ENCODE measurements around the gene PPARD. TPM values are rescaled to one million over a fixed set of nuclear protein-coding genes. Genes with fewer than 3 reads are reported as not detected.
"Not testable (repeated sequence)": the region's sequence is repeated elsewhere in the genome, so short reads cannot be mapped to it uniquely, and the experiment has no call there.

Gene PPARD
- polyA plus RNA-seq, 1 experiment: 26.9 TPM

DNA sequence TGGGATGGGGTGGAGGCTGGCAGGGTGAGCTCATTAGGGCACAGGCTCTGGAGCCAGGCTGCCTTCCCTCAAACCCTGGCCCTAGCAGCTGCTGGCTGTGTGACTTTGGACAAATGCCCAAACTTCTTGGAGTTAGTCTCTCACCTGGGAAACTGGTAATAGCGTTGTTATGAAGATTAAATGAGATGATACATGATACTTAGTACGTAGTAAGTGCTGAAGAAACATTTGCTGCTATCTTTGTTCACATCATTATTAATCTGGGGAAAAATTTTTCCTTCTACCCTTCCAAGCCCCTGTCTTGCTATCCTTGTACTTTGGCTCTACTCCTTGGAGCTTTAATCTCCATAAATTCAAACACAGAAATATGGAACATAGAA, 22.3 kb upstream of the PPARD start:
- ChIA-PET POLR2A (no interaction called here), CTCF (interaction anchor here (0.9 kb wide), 1 partner anchor 8 kb away, joined by 4 read pairs; no protein-coding TSS in a partner anchor)
- Histone ChIP-seq H3K9me3 (ENCODE audit: control insufficient read depth, insufficient read depth, low read length) (no peaks in the 10 kb centered on the region), H3K27ac (ENCODE audit: low read depth, low read length) (no peak overlapping the region), H3K4me3 (ENCODE audit: low read depth, low read length) (no peak overlapping the region), H3K27me3 (ENCODE audit: control insufficient read depth, insufficient read depth, low read length) (no peaks in the 10 kb centered on the region)
- DNase-seq (ENCODE audit: low read depth, low spot score): no peak
- TF ChIP-seq, protein P1, sequence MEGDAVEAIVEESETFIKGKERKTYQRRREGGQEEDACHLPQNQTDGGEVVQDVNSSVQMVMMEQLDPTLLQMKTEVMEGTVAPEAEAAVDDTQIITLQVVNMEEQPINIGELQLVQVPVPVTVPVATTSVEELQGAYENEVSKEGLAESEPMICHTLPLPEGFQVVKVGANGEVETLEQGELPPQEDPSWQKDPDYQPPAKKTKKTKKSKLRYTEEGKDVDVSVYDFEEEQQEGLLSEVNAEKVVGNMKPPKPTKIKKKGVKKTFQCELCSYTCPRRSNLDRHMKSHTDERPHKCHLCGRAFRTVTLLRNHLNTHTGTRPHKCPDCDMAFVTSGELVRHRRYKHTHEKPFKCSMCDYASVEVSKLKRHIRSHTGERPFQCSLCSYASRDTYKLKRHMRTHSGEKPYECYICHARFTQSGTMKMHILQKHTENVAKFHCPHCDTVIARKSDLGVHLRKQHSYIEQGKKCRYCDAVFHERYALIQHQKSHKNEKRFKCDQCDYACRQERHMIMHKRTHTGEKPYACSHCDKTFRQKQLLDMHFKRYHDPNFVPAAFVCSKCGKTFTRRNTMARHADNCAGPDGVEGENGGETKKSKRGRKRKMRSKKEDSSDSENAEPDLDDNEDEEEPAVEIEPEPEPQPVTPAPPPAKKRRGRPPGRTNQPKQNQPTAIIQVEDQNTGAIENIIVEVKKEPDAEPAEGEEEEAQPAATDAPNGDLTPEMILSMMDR (IDR thresholded peaks at IDR 0.05; ENCODE audit: low read depth, low read length): no peak

DNA sequence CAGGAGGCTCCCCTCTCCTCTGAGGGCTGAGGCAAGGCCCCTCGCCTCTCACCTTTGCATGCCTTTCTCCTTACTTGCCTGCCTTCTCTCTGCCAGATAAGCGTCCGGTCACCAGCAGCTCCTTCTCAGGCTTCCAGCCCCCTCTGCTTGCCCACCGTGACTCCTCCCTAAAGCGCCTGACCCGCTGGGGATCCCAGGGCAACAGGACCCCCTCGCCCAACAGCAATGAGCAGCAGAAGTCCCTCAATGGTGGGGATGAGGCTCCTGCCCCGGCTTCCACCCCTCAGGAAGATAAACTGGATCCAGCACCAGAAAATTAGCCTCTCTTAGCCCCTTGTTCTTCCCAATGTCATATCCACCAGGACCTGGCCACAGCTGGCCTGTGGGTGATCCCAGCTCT, 21.3 kb upstream of the PPARD start:
- Histone ChIP-seq H3K27ac (ENCODE audit: low read depth, low read length) (no peak overlapping the region), H3K27me3 (ENCODE audit: control insufficient read depth, insufficient read depth, low read length) (no peaks in the 10 kb centered on the region), H3K9me3 (ENCODE audit: control insufficient read depth, insufficient read depth, low read length) (no peaks in the 10 kb centered on the region), H3K4me3 (ENCODE audit: low read depth, low read length) (no peak overlapping the region)
- TF ChIP-seq, protein P1 (IDR thresholded peaks at IDR 0.05; ENCODE audit: low read depth, low read length): no peak
- no peak for DNase-seq (ENCODE audit: low read depth, low spot score)
- CTCF ChIA-PET: no interaction called here
- POLR2A ChIA-PET: no interaction called here

DNA sequence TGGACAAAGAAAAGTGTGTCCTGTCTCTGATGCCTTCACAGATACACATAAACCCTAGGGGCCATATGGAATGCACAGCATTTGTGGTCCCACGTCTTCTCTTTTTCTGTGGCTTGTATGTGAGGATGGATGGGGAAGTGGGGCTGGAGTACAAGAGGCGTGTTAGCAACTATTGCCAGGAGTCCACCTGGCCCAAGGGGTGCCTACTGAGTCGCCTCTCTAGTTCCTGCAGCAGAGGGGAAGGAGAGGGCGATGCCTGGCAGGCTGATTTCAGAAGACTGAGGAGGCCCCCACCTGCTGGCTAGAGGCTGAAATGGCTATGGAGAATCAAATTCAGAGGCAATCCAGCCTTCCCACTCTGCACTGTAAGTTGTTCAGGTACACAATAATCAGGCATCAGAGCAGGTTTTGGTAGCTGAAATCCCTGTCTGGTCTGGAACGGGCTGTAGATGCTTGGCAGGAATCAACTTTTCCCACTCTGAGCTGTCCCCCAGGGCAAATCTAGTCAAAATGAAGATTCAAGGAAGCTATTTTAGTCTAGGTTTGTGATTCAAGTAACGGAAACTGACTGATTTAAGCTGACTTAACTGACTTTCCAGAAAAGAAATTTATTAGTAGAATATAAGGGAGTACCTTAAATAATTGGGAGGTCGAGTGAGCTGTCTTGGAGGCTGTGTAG, 14.9 kb upstream of the PPARD start:
- TF ChIP-seq, protein P1 (IDR thresholded peaks at IDR 0.05; ENCODE audit: low read depth, low read length): peak; percentile 82
- Histone ChIP-seq H3K9me3 (ENCODE audit: control insufficient read depth, insufficient read depth, low read length) (peaks cover 4% of the 10 kb centered on the region; the same call in 1 of the 2 replicates), H3K27me3 (ENCODE audit: control insufficient read depth, insufficient read depth, low read length) (peaks cover 5% of the 10 kb centered on the region), H3K4me3 (ENCODE audit: low read depth, low read length) (no peak overlapping the region), H3K27ac (ENCODE audit: low read depth, low read length) (no peak overlapping the region)
- DNase-seq (ENCODE audit: low read depth, low spot score): peak; percentile 15
- POLR2A ChIA-PET: interaction anchor here (0.6 kb wide), 1 partner anchor 69 kb away, joined by 3 read pairs; no protein-coding TSS in a partner anchor
- CTCF ChIA-PET: interaction anchor here (0.6 to 2.5 kb wide), 21 partner anchors 8 to 1164 kb away, joined by 3 to 25 read pairs (median 4); partner anchors contain the start of genes DEF6, PPARD and ZNF76

DNA sequence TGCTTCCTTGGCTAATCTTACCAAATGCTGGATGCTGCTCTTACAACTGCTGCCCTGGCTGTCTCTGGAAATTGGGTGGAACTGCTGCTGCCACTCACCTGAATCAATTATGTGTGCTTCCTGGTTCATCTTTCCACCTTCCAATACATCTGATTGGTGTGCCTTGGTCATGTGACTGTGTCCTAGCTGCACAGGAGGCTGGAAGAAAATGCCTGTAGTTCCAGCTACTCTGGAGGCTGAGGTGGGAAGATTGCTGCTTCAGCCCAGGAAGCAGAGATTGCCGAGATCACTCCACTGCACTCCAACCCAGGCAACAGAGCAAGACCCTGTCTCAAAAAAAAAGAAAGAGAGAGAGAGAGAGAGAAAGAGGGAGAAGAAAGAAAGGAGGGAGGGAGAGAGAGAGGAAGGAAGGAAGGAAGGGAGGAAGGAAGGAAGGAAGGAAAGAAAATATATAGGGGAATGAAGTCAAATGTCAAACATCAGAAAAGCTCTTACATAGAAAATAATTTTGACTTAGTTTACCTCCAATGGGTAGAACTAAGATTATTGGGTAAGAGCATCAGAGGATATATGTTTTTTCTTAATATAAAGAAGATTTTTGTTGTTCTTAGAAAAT, 14.1 kb upstream of the PPARD start:
- ChIA-PET POLR2A (interaction anchor here (0.6 kb wide), 1 partner anchor 69 kb away, joined by 3 read pairs; no protein-coding TSS in a partner anchor), CTCF (interaction anchor here (0.6 to 2.5 kb wide), 20 partner anchors 9 to 1165 kb away, joined by 3 to 25 read pairs (median 4); partner anchors contain the start of genes DEF6, PPARD and ZNF76)

DNA sequence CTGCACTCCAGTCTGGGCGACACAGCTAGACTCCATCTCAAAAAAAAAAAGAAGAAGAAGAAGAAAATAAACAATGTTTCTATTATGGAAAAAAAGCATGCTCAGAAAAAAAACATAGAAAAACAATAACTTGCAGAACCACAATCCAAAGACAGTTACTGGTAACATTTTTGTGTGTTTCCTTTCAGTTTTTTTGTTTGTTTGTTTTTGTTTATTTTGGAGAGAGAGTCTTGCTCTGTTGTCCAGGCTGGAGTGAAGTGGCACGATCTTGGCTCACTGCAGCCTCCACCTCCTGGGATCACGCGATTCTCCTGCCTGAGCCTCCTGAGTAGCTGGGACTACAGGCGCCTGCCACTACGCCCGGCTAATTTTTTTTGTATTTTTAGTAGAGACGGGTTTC, 13.4 kb upstream of the PPARD start:
- POLR2A ChIA-PET; H3K9me3 ChIP-seq (ENCODE audit: control insufficient read depth, insufficient read depth, low read length); H3K4me3 ChIP-seq (ENCODE audit: low read depth, low read length); H3K27ac ChIP-seq (ENCODE audit: low read depth, low read length); DNase-seq (ENCODE audit: low read depth, low spot score); H3K27me3 ChIP-seq (ENCODE audit: control insufficient read depth, insufficient read depth, low read length): not testable (repeated sequence)
- CTCF ChIA-PET: interaction anchor here (1.4 to 3.0 kb wide), 3 partner anchors 12 to 13 kb away, joined by 6 to 18 read pairs (median 13); partner anchors contain the start of gene PPARD

More for the DNA sequence above, 14.1 kb upstream of the PPARD start:
- Histone ChIP-seq H3K9me3 (ENCODE audit: control insufficient read depth, insufficient read depth, low read length) (peaks cover 4% of the 10 kb centered on the region; the same call in 1 of the 2 replicates), H3K27me3 (ENCODE audit: control insufficient read depth, insufficient read depth, low read length) (peaks cover 5% of the 10 kb centered on the region), H3K27ac (ENCODE audit: low read depth, low read length) (no peak overlapping the region), H3K4me3 (ENCODE audit: low read depth, low read length) (no peak overlapping the region)
- TF ChIP-seq, protein P1 (IDR thresholded peaks at IDR 0.05; ENCODE audit: low read depth, low read length): no peak
- DNase-seq (ENCODE audit: low read depth, low spot score): no peak
